T-cell (primary cell): Measurements from ENCODE around the gene SDCBP2. TPM values are rescaled to one million over a fixed set of nuclear protein-coding genes. Genes with fewer than 3 reads are reported as not detected.
A peak's percentile ranks its signal among the peaks of the same experiment; 100 is the strongest.

Experiments used
- ATAC-seq, 4 experiments: fragments of 200-7000 bp in 3 of 4; fragments of 150-1000 bp in 1 of 4; cut with Tn5 transposase; replicated peaks in 1 of 4; 1 replicate in 3 of 4; 2 replicates in 1 of 4; pipeline ENCODE4 v1.10.0; 2021; ENCODE audit warnings: moderate library complexity in 3 of 4, mild to moderate bottlenecking in 2 of 4, moderate number of reproducible peaks in 1 of 4
- CTCF ChIA-PET, 2 donors: fragments of 300-600 bp; sonication (Branson Sonifier 250); formaldehyde crosslinking; loops; one replicate each; lab custom pipeline; 2022; ENCODE audit warnings: antibody characterized with exemption in 2 of 2; lab: Charles Lee
- POLR2A ChIA-PET, 2 donors: fragments of 300-600 bp; sonication (Branson Sonifier 250); formaldehyde crosslinking; loops; one replicate each; lab custom pipeline; 2022; ENCODE audit warnings: antibody characterized with exemption in 2 of 2; lab: Charles Lee
- DNase-seq, 35 experiments: peaks; one replicate each; pipeline versions ENCODE4 v3.0.0 to v3.0.0-alpha.2; 2013 to 2023
- H3K27ac ChIP-seq: one replicate; pipeline ENCODE4 v1.5.1; 2013; ENCODE audit warnings: low read length
- H3K27me3 ChIP-seq, 2 experiments: replicated peaks in 1 of 2; 1 replicate in 1 of 2; 2 replicates in 1 of 2; pipeline versions ENCODE4 v1.6.1 to v1.7.0; 2013; ENCODE audit warnings: low read length in 1 of 2, mixed read lengths in 1 of 2; ENCODE audit not compliant: control insufficient read depth in 2 of 2, insufficient read depth in 2 of 2; ENCODE audit errors: extremely low read depth in 1 of 2
- H3K36me3 ChIP-seq, 2 donors: 1 replicate in 1 of 2; 2 replicates in 1 of 2; pipeline versions ENCODE4 v1.6.1 to v1.7.0; 2013; ENCODE audit warnings: low read length in 1 of 2; ENCODE audit not compliant: control insufficient read depth in 2 of 2, insufficient read depth in 1 of 2; ENCODE audit errors: extremely low read depth in 1 of 2
- H3K4me1 ChIP-seq, 2 experiments: 1 replicate in 1 of 2; 2 replicates in 1 of 2; pipeline versions ENCODE4 v1.6.1 to v1.7.0; 2013; ENCODE audit warnings: low read length in 2 of 2, mixed read lengths in 1 of 2; ENCODE audit not compliant: insufficient read depth in 2 of 2, control insufficient read depth in 1 of 2; ENCODE audit errors: extremely low read depth in 1 of 2
- H3K4me3 ChIP-seq, 2 donors: 1 replicate in 1 of 2; 2 replicates in 1 of 2; pipeline versions ENCODE4 v1.5.1 to v1.7.0; 2013; ENCODE audit warnings: mild to moderate bottlenecking in 2 of 2, low read length in 1 of 2, moderate library complexity in 1 of 2; ENCODE audit not compliant: control insufficient read depth in 1 of 2; ENCODE audit errors: extremely low read depth in 1 of 2
- H3K9me3 ChIP-seq: 2 replicates; pipeline ENCODE4 v1.7.0; 2013
- H3K27ac Mint-ChIP-seq, 2 donors: one replicate each; pipeline ENCODE4 v1.8.0; 2020 to 2021; ENCODE audit warnings: mild to moderate bottlenecking in 2 of 2, mixed read lengths in 2 of 2
- H3K27me3 Mint-ChIP-seq, 2 donors: one replicate each; pipeline ENCODE4 v1.8.0; 2021 to 2022; ENCODE audit warnings: mixed read lengths in 2 of 2
- H3K36me3 Mint-ChIP-seq: one replicate; pipeline ENCODE4 v1.8.0; 2021; ENCODE audit warnings: mixed read lengths
- H3K4me1 Mint-ChIP-seq, 3 donors: one replicate each; pipeline ENCODE4 v1.8.0; 2020 to 2022; ENCODE audit warnings: mixed read lengths in 3 of 3, mild to moderate bottlenecking in 1 of 3
- H3K4me3 Mint-ChIP-seq, 3 donors: one replicate each; pipeline ENCODE4 v1.8.0; 2020 to 2022; ENCODE audit warnings: mild to moderate bottlenecking in 3 of 3, mixed read lengths in 3 of 3, moderate library complexity in 3 of 3
- H3K9me3 Mint-ChIP-seq, 3 donors: one replicate each; pipeline ENCODE4 v1.8.0; 2020 to 2022; ENCODE audit warnings: mixed read lengths in 3 of 3
- WGBS: methylation state at CpG from one replicate; pipeline ENCODE4 v1.1.5; 2013; ENCODE audit warnings: missing lambda C conversion rate; ENCODE audit not compliant: insufficient coverage; 5-methylcytosine and 5-hydroxymethylcytosine counted together
- total RNA-seq, 35 experiments: library from RNA in 6 of 35; stranded (reverse) in 6 of 35; fragments of 120-200 nt in 1 of 35; gene quantifications; one replicate each; pipeline versions ENCODE4 v1.2.1 to v1.2.4 and lab custom pipeline; 2013 to 2026

SDCBP2 gene
- total RNA-seq, 5 donors from 2014 or later (not counting 1 experiment from before 2014, with no cell fraction given) = 1.1 to 2.4 (median 2.2) TPM

- CTCF ChIA-PET = no interaction called here
Observed at GRCh38 chr20:1275919-1276318, 53.0 kb downstream of the SDCBP2 start.

DNA sequence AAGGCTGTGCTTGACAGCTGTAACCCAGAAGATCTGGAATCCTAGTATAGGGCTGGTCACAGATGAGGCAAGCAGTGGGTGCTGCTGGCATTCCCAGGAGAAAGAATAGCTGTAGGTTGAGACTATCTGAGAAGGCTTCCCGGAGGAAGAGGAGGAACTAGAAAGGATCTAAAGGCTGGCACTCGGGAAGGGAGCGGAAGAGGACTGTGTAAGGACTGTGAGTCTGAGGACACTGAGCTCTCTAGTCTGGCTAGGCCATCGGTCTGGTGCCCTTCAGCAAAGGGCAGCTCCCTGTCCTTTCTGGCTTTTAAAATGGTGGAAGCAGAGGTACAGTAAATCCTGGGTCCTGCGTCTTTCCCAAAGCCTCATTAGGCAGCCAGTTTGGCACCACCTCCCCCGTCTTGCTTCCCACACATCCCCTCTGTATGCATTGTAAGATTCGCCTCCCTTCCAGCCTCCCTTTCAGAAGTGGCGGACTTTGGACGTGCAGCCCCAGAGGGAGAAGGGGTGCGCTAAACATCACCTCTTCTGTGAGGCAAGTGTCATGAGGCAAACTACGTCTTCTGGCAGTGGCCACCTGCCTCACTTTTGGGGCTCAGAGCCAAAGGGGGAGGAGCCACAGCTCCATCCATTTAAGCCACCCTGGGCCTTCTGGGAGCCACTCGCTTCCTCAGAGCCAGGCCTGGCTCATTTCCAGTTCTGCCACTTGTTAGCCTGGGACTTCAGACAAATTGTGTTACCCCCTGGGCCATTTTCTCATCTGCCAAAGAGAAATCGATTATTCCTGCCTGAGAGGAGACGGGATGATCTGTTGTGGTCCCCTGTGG, 54.2 kb downstream of the SDCBP2 start:
- Histone ChIP-seq H3K9me3 (no peaks in the 10 kb centered on the region), H3K4me1 (peaks cover 0 to 15% of the 10 kb centered on the region in 2 experiments), H3K36me3 (peaks cover 5% of the 10 kb centered on the region in 2 donors), H3K4me3 (no peak overlapping the region), H3K27me3 (no peaks in the 10 kb centered on the region), H3K27ac (no peak overlapping the region)
- Mint-ChIP-seq H3K36me3 (peaks cover under 1% of the 10 kb centered on the region), H3K9me3 (no peaks in the 10 kb centered on the region), H3K4me3 (no peak overlapping the region), H3K27ac (peak overlapping the region; percentile 33 to 62), H3K27me3 (no peaks in the 10 kb centered on the region), H3K4me1 (peaks cover 49 to 56% (median 56%) of the 10 kb centered on the region in 3 donors)
- ChIA-PET CTCF (interaction anchor here in 1 of 2 donors (0.9 kb wide), 1 partner anchor 20 kb away, joined by 3 read pairs; no protein-coding TSS in a partner anchor), POLR2A (no interaction called here)
- DNase-seq (no peak), ATAC-seq (no peak)
- 89% methylated on average over 11 of the region's 14 CpGs for WGBS

More at GRCh38 chr20:1275919-1276318, 53.0 kb downstream of the SDCBP2 start:
- no CpG with 5 or more reads among the region's 2 CpGs for WGBS
- ATAC-seq (no peak), DNase-seq (peak in 1 of 35 experiments; percentile 0)
- POLR2A ChIA-PET = no interaction called here
- Mint-ChIP-seq H3K4me1 (peaks cover 52 to 56% (median 54%) of the 10 kb centered on the region in 3 donors), H3K27ac (peak overlapping the region in 1 of 2 donors; percentile 40), H3K36me3 (peaks cover 5% of the 10 kb centered on the region), H3K27me3 (no peaks in the 10 kb centered on the region), H3K4me3 (peak overlapping the region in 1 of 3 donors; percentile 3), H3K9me3 (no peaks in the 10 kb centered on the region)
- H3K4me1 ChIP-seq = peaks cover 0 to 18% of the 10 kb centered on the region in 2 experiments
- no peak overlapping the region for H3K27ac ChIP-seq
- no peak overlapping the region for H3K4me3 ChIP-seq
- no peaks in the 10 kb centered on the region for H3K27me3 ChIP-seq
- peaks cover 5% of the 10 kb centered on the region in 2 donors for H3K36me3 ChIP-seq
- H3K9me3 ChIP-seq = no peaks in the 10 kb centered on the region

GRCh38 chr20:1273366-1273765, 55.6 kb downstream of the SDCBP2 start:
- Mint-ChIP-seq H3K9me3 (no peaks in the 10 kb centered on the region), H3K4me3 (no peak overlapping the region), H3K27me3 (no peaks in the 10 kb centered on the region), H3K36me3 (peaks cover 3% of the 10 kb centered on the region), H3K27ac (peak overlapping the region; percentile 13 to 62), H3K4me1 (peaks cover 58 to 65% (median 64%) of the 10 kb centered on the region in 3 donors)
- Histone ChIP-seq H3K27ac (no peak overlapping the region), H3K27me3 (no peaks in the 10 kb centered on the region), H3K36me3 (peaks cover 5 to 8% of the 10 kb centered on the region in 2 donors), H3K4me3 (no peak overlapping the region), H3K9me3 (no peaks in the 10 kb centered on the region), H3K4me1 (peaks cover 0 to 17% of the 10 kb centered on the region in 2 experiments)
- ATAC-seq = no peak
- 89% methylated on average over 1 of the region's 2 CpGs for WGBS
- CTCF ChIA-PET = no interaction called here
- no peak for DNase-seq
- POLR2A ChIA-PET = no interaction called here

GRCh38 chr20:1272368-1273100, 56.4 kb downstream of the SDCBP2 start:
- ATAC-seq (peak in 1 of 4 experiments; percentile 26), DNase-seq (no peak)
- H3K27ac ChIP-seq = no peak overlapping the region
- Mint-ChIP-seq H3K9me3 (no peaks in the 10 kb centered on the region), H3K4me3 (no peak overlapping the region), H3K27ac (peak overlapping the region; percentile 21 to 75), H3K36me3 (peaks cover 3% of the 10 kb centered on the region), H3K4me1 (peaks cover 66 to 74% (median 72%) of the 10 kb centered on the region in 3 donors), H3K27me3 (no peaks in the 10 kb centered on the region)
- no peaks in the 10 kb centered on the region for H3K9me3 ChIP-seq
- peaks cover 0 to 25% of the 10 kb centered on the region in 2 experiments for H3K4me1 ChIP-seq
- H3K27me3 ChIP-seq = no peaks in the 10 kb centered on the region
- peaks cover 5 to 8% of the 10 kb centered on the region in 2 donors for H3K36me3 ChIP-seq
- no peak overlapping the region for H3K4me3 ChIP-seq
- POLR2A ChIA-PET = no interaction called here
- 67% methylated on average over 5 of the region's 6 CpGs for WGBS
- CTCF ChIA-PET = no interaction called here

- no peaks in the 10 kb centered on the region for H3K27me3 Mint-ChIP-seq
- Histone ChIP-seq H3K4me3 (no peak overlapping the region), H3K27ac (no peak overlapping the region), H3K36me3 (peaks cover 1 to 8% of the 10 kb centered on the region in 2 donors), H3K9me3 (no peaks in the 10 kb centered on the region), H3K27me3 (no peaks in the 10 kb centered on the region), H3K4me1 (peaks cover 5 to 43% of the 10 kb centered on the region in 2 experiments)
- no CpG with 5 or more reads among the region's 3 CpGs for WGBS
- no peaks in the 10 kb centered on the region for H3K9me3 Mint-ChIP-seq
- DNase-seq (no peak), ATAC-seq (no peak)
- ChIA-PET CTCF (interaction anchor here in 1 of 2 donors (0.6 kb wide), 1 partner anchor 29 kb away, joined by 4 read pairs; no protein-coding TSS in a partner anchor), POLR2A (interaction anchor here (0.5 to 0.6 kb wide), 2 partner anchors 170 to 191 kb away, joined by 3 to 5 read pairs; no protein-coding TSS in a partner anchor)
- peaks cover 79 to 86% (median 81%) of the 10 kb centered on the region in 3 donors for H3K4me1 Mint-ChIP-seq
- H3K36me3 Mint-ChIP-seq = peaks cover 3% of the 10 kb centered on the region
- no peak overlapping the region for H3K4me3 Mint-ChIP-seq
- peak overlapping the region in 1 of 2 donors; percentile 42 for H3K27ac Mint-ChIP-seq
Observed at GRCh38 chr20:1269850-1270249, 59.1 kb downstream of the SDCBP2 start.

DNA sequence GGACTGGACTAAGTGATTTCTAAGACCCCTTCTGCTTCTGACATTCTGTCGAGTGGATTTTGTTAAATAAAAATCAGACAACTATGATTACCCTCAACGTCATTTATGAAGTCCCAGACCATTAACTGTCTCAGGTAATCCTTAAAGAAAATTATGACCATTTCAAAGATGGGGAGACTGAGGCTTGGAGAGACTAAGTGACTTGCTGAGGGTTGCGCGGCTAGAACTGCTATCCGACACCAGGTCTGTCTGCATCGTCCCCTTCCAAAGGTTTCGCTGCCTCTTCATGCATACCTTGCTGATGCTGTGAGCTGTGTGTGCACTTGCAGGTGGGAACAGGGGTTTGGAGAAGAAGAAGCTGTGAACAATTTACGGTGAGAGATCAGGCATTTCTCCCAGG, 59.7 kb downstream of the SDCBP2 start:
- no peaks in the 10 kb centered on the region for H3K27me3 Mint-ChIP-seq
- ChIA-PET CTCF (no interaction called here), POLR2A (no interaction called here)
- H3K36me3 Mint-ChIP-seq = peaks cover 3% of the 10 kb centered on the region
- Histone ChIP-seq H3K4me1 (peaks cover 8 to 46% of the 10 kb centered on the region in 2 experiments), H3K27me3 (no peaks in the 10 kb centered on the region), H3K36me3 (peaks cover 0 to 3% of the 10 kb centered on the region in 2 donors), H3K9me3 (no peaks in the 10 kb centered on the region), H3K27ac (no peak overlapping the region), H3K4me3 (no peak overlapping the region)
- peak overlapping the region in 1 of 2 donors; percentile 42 for H3K27ac Mint-ChIP-seq
- no peaks in the 10 kb centered on the region for H3K9me3 Mint-ChIP-seq
- ATAC-seq = no peak
- H3K4me1 Mint-ChIP-seq = peaks cover 83 to 88% (median 86%) of the 10 kb centered on the region in 3 donors
- no peak for DNase-seq
- 92% methylated on average over 5 of the region's 8 CpGs for WGBS
- peak overlapping the region in 1 of 3 donors; percentile 28 for H3K4me3 Mint-ChIP-seq
